ENCODE measurements around the gene DENND1B. TPM values are rescaled to one million over a fixed set of nuclear protein-coding genes. Genes with fewer than 3 reads are reported as not detected.

DENND1B gene
- total RNA-seq, 4 donors from 2014 or later = 10.1 to 14.4 (median 12.6) TPM

GRCh38 chr1:197786280-197786679 lies 11.0 kb upstream of the DENND1B start:
- Histone ChIP-seq H3K4me1 (peaks cover 20% of the 10 kb centered on the region), H3K27me3 (no peaks in the 10 kb centered on the region)
- WGBS = 100% methylated on average over 1 of the region's 1 CpG

GRCh38 chr1:197783510-197783948 lies 8.2 kb upstream of the DENND1B start:
- Histone ChIP-seq H3K36me3 (no peaks in the 10 kb centered on the region), H3K27ac (peak overlapping the region; percentile 75), H3K4me3 (no peak overlapping the region), H3K9me3 (no peaks in the 10 kb centered on the region), H3K4me1 (peaks cover 20% of the 10 kb centered on the region), H3K27me3 (no peaks in the 10 kb centered on the region)
- no peak for DNase-seq (ENCODE audit: low spot score in 2 of 2)
- WGBS = 23% methylated on average over 1 of the region's 1 CpG
- TF ChIP-seq EP300 (IDR thresholded peaks at IDR 0.05) = no peak
- no peak for TF ChIP-seq POLR2A (IDR thresholded peaks at IDR 0.05)
- TF ChIP-seq CTCF (IDR thresholded peaks at IDR 0.05) = no peak
- no peak for TF ChIP-seq POLR2AphosphoS5 (IDR thresholded peaks at IDR 0.05)

More at GRCh38 chr1:197786280-197786679, 11.0 kb upstream of the DENND1B start:
- Histone ChIP-seq H3K4me3 (no peak overlapping the region), H3K36me3 (no peaks in the 10 kb centered on the region), H3K27ac (no peak overlapping the region), H3K9me3 (no peaks in the 10 kb centered on the region)
- DNase-seq (ENCODE audit: low spot score in 2 of 2) = no peak
- no peak for TF ChIP-seq EP300 (IDR thresholded peaks at IDR 0.05)
- no peak for TF ChIP-seq POLR2A (IDR thresholded peaks at IDR 0.05)
- no peak for TF ChIP-seq POLR2AphosphoS5 (IDR thresholded peaks at IDR 0.05)
- TF ChIP-seq CTCF (IDR thresholded peaks at IDR 0.05) = no peak

GRCh38 chr1:197782722-197783360 lies 7.6 kb upstream of the DENND1B start:
- WGBS = 66% methylated on average over 3 of the region's 3 CpGs
- H3K27ac ChIP-seq = peak overlapping the region; percentile 75
- no peak overlapping the region for H3K4me3 ChIP-seq
- no peaks in the 10 kb centered on the region for H3K27me3 ChIP-seq
- peaks cover 20% of the 10 kb centered on the region for H3K4me1 ChIP-seq
- H3K9me3 ChIP-seq = no peaks in the 10 kb centered on the region
- TF ChIP-seq POLR2A (IDR thresholded peaks at IDR 0.05) = no peak
- TF ChIP-seq EP300 (IDR thresholded peaks at IDR 0.05) = no peak
- no peak for TF ChIP-seq POLR2AphosphoS5 (IDR thresholded peaks at IDR 0.05)
- TF ChIP-seq CTCF (IDR thresholded peaks at IDR 0.05) = no peak
- no peaks in the 10 kb centered on the region for H3K36me3 ChIP-seq
- no peak for DNase-seq (ENCODE audit: low spot score in 2 of 2)

- Histone ChIP-seq H3K27me3 (no peaks in the 10 kb centered on the region), H3K4me1 (peaks cover 20% of the 10 kb centered on the region), H3K9me3 (no peaks in the 10 kb centered on the region), H3K27ac (peak overlapping the region; percentile 75), H3K36me3 (no peaks in the 10 kb centered on the region), H3K4me3 (no peak overlapping the region)
- no peak for DNase-seq (ENCODE audit: low spot score in 2 of 2)
- no peak for TF ChIP-seq POLR2AphosphoS5 (IDR thresholded peaks at IDR 0.05)
- TF ChIP-seq CTCF (IDR thresholded peaks at IDR 0.05) = no peak
- WGBS = 37% methylated on average over 2 of the region's 2 CpGs
These were observed 6.9 kb upstream of the DENND1B start for GRCh38 chr1:197781968-197782721.

GRCh38 chr1:197779921-197780320 lies 4.6 kb upstream of the DENND1B start:
- H3K27ac ChIP-seq = no peak overlapping the region
- H3K27me3 ChIP-seq = no peaks in the 10 kb centered on the region
- peaks cover 34% of the 10 kb centered on the region for H3K4me1 ChIP-seq
- no peaks in the 10 kb centered on the region for H3K36me3 ChIP-seq
- no peak overlapping the region for H3K4me3 ChIP-seq
- DNase-seq (ENCODE audit: low spot score in 2 of 2) = no peak
- no peaks in the 10 kb centered on the region for H3K9me3 ChIP-seq
- no peak for TF ChIP-seq POLR2A (IDR thresholded peaks at IDR 0.05)
- no peak for TF ChIP-seq EP300 (IDR thresholded peaks at IDR 0.05)
- no peak for TF ChIP-seq CTCF (IDR thresholded peaks at IDR 0.05)
- TF ChIP-seq POLR2AphosphoS5 (IDR thresholded peaks at IDR 0.05) = no peak
